IPS DF 4.7 (cell line): Measurements from ENCODE around the gene SLC2A13.
"Not testable (repeated sequence)": the region's sequence is repeated elsewhere in the genome, so short reads cannot be mapped to it uniquely, and the experiment has no call there.

Source experiments
- DNase-seq: peaks from one replicate; pipeline ENCODE4 v3.0.0-alpha.2; 2013; ENCODE audit warnings: low spot score; ENCODE audit errors: extremely low read depth

Gene SLC2A13

DNA sequence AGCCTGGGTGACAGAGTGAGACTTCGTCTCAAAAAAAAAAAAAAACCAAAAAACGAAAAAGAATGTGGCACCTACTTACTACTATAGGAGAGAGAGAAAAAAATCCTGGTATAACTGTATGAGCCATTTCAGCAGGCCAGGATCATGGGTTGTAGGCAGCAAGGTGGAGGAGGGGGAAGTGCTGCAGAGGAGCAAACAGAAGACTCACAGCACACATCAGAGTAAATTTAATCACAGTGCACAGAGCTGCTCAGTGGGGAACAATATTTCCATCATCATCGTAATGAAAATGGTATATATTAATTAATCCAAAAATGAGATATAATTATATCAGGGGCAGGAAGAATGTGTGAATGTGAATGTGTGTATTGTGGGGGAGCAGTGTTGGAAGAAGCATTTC, 175.8 kb downstream of the SLC2A13 start:
- DNase-seq: no peak

GRCh38 chr12:39928181-39928899, 177.5 kb downstream of the SLC2A13 start:
- DNase-seq: no peak

GRCh38 chr12:39923364-39923763, 182.5 kb downstream of the SLC2A13 start:
- no peak for DNase-seq

DNA sequence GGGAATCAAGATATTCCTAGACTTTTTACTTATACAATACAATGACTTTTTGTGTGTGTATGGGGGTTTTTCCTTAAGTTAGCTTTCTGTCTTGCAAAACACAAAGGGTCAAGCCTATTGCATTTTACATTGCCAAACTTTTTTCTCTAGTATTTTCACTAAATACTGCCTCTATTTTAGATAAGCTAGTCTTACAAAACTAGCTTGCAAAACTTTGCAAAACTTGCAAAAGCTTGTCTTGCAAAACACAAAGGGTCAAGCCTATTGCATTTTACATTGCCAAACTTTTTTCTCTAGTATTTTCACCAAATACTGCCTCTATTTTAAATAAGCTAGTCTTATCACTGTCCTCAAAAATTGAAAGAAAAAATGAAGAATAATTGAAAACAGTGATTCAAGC, 183.3 kb downstream of the SLC2A13 start:
- not testable (repeated sequence) for DNase-seq

DNA sequence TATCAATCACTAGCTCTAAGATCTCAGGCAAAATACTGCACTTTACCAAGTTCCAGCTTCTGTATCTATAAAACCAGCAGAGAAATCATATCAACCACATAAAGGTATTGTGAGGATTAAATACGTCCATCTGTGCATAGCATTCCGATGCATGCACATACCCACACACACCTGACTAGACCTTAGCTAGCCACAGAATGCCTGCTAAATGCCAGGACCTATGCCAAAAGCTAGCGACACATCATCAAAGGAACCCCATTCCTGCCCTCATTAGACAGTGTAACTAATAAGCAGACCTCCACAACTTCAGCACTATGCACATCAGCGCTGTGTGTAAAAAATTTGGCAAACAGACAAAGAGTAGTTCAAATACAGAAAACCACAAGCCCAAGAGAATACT, 185.2 kb downstream of the SLC2A13 start:
- DNase-seq: no peak

DNA sequence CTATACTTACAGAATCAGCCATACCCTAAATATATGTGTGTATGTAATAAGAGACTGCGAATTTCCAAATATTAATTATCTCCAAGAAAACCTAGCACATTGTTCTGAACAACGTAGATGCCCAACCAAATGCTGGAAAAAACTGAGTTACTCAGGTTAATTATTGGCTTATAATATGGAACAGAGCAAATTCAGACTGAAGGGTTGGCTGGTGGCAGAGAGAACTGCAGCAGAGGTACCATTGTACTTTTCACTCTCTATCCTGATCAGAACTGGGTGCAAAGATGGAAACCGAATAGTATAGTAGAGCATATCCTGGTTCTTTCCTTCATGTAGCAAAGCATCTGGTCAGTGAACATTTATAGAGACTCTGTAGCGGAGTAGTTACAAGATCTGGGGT, 185.7 kb downstream of the SLC2A13 start:
- no peak for DNase-seq

DNA sequence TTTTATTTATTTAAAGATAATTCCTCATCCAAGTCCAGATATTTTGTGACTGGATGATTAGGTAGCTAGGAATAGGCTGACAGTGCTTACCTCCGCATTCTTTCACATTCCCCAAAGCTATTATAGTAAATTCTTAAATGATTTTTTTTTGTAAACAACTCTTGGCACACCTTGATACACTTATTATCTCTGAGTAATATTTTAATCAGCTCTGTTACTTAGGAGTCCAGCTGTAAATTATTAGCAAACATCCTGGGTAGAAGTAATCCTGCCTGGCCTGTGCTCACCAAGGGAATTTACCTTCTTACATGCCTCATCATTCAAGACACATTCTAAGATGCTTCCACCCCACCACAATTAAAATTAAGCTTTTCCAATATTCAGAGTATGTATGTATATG, 186.1 kb downstream of the SLC2A13 start:
- DNase-seq: no peak

- DNase-seq: no peak
Observed at GRCh38 chr12:39915249-39915648, 190.6 kb downstream of the SLC2A13 start.

DNA sequence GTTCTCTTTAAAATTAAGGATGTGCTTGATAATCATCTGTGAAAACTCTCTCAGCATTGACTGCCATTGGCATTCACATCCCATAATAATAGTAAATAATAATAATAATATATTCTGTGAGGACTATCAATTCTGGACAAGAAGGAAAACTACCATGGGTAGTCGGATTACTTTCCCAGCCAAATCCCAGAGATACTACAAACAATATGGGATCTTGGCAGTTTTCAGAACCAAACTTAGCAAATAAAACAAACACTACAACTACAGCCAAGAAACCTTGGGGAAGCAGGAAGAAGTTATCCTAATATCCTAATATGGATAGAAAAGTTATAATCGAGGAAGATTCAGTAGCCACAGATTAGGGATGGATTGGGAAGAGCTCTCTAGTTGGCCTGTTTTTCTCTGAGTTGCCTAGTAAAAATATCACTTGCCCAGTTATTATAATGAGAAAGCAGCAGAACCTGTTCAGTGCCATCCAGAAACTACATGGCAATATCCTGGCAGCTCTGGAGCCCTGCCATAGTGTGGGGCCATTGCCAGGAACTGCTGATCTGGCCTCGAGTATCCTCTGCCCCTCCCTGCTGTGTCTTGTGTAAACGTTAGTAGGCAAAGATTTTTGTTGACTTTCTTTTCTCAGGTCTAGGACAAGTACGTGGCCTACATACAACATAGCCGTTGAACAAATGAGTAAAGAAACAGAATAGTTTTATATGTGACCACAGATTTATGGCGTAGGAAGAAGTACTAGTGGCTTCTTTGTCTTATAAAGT, 193.5 kb downstream of the SLC2A13 start:
- no peak for DNase-seq

- DNase-seq: no peak
Observed at GRCh38 chr12:39906237-39906636, 199.6 kb downstream of the SLC2A13 start.

GRCh38 chr12:39905152-39905551, 200.7 kb downstream of the SLC2A13 start:
- DNase-seq: no peak

GRCh38 chr12:39902821-39903220, 203.1 kb downstream of the SLC2A13 start:
- no peak for DNase-seq

DNA sequence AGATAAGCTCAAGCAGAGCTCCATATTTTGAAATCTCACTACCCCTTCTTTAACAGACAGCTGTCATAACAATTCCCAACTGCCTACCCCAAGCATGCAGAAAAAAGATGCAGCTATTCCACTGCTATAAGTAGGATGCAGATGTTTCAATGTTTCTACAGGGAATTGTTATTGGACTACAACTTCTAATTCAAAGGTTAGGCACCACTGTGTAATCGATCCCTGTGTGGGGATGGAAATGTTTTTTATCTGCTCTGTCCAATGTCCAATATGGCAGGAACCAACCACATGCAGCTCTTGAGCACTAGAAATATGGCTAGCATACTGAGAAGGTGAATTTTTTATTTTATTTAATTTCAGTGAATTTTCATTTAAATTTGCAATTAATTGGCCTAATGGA, 208.6 kb downstream of the SLC2A13 start:
- DNase-seq: no peak

DNA sequence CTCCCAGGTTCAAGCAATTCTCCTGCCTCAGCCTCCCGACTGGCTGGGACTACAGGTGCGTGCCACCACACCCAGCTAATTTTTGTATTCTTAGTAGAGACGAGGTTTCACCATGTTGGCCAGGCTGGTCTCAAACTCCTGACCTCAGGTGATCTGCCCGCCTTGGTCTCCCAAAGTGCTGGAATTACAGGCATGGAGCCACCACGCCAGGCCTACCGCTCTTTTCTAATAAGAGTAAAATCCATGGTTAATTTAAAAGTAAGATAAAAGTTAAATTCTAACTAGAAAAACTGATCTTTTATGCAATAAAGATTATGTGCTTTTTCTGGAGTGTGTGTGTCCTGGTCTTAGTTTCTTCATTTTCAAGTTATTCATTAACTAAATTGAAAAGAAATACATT, 212.5 kb downstream of the SLC2A13 start:
- DNase-seq: not testable (repeated sequence)

DNA sequence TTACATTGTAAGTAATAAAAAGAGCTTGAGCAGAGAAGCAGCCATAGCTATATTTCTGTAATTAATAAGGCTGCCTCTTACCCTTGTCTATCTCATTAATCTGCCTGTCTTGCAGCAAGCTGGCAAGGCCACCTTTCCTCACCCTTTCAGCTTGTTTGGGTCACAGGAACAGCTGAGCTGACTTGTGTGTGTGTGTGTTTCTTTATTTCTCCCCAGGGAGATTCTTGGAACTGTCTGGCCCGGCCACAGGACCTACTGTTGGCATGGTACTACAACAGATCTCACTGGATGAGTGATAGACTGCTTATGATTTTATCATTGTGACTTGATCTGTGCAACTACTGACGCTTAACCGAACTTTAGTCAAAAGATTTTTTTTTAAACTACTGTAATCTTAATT, 213.7 kb downstream of the SLC2A13 start:
- DNase-seq: no peak

DNA sequence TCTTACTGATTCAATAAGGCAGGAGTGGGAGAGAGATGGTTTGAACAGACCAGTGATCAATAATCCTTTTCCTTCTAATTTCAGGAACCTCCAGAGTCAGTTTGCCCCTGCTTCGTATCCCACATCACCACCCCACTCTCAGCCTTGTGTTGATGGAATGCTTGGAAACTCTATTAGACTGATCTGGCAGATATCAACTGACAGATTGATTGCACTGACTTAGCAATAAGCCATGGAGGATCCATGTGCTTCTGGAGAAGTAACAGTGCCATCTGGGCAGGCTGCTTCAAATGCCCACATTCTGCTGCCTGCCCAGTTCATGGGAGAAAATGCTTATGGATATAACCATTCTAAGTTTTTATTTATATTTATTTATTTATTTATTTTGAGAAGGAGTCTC, 218.0 kb downstream of the SLC2A13 start:
- no peak for DNase-seq

GRCh38 chr12:39886106-39886505, 219.8 kb downstream of the SLC2A13 start:
- no peak for DNase-seq

- DNase-seq: no peak
Observed at GRCh38 chr12:39884616-39885125, 221.2 kb downstream of the SLC2A13 start.

- DNase-seq: no peak
Observed at GRCh38 chr12:39883411-39883810, 222.5 kb downstream of the SLC2A13 start.

DNA sequence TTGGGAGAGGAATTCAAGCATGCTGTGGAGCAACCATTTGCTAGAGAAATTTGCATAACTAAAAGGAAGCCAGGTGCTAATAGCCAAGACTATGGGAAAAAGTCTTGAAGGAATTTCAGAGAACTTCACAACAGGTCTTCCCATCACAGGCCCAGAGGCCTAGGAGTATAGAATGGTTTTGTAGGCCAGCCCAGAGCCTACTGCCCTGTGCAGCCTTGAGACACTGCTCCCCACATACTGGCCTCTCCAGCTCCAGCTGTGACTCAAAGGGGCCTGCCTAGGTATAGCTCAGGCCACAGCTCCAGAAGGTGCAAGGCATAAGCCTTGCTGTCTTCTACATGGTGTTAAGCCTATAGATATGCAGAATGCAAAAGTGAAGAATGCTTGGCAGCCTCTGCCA, 227.1 kb downstream of the SLC2A13 start:
- no peak for DNase-seq

- DNase-seq: no peak
Observed at GRCh38 chr12:39875721-39876120, 230.2 kb downstream of the SLC2A13 start.

DNA sequence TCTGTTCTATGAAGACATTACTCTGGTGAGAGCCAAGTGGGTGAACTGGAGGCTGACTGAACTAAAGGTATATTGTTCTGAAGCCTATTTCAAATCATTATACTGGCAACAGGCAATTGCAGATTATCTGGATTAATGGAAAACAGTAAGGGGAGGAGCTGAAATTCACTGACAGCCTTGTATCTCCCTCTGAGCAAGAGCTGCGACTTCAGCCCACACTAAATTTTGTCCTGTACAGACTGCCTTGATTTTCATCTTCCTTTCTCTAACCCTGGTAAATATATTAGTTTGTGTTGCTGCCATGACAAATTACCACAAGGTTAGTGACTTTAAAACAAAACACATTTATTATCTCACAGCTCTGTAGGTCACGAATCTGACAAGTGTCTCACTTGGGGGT, 231.1 kb downstream of the SLC2A13 start:
- no peak for DNase-seq

GRCh38 chr12:39873065-39873464, 232.8 kb downstream of the SLC2A13 start:
- DNase-seq: no peak
